DOHH2 (cell line): ENCODE results near the gene DHX38.

ENCODE experiments used
- CTCF ChIP-seq: fragments of 200-600 bp; sonication (generic); IDR thresholded peaks from one replicate; pipeline ENCODE4 v1.5.1; 2014; ENCODE audit warnings: antibody characterized with exemption, mild to moderate bottlenecking, low read depth, low read length; ENCODE audit not compliant: poor library complexity, severe bottlenecking
- EZH2phosphoT487 ChIP-seq: fragments of 200-600 bp; sonication (generic); IDR thresholded peaks from 2 replicates; pipeline ENCODE4 v1.6.1; 2017; ENCODE audit warnings: borderline replicate concordance, mild to moderate bottlenecking, antibody characterized with exemption, low read length, moderate library complexity, mixed read lengths

GRCh38 chr16:72092832-72093447 lies 707 bp upstream of the DHX38 start:
- TF ChIP-seq CTCF: no peak
- TF ChIP-seq EZH2phosphoT487: no peak
